Skeletal muscle tissue (tissue), 4 donors: ENCODE measurements around the gene AEBP2. TPM values are rescaled to one million over a fixed set of nuclear protein-coding genes. Genes with fewer than 3 reads are reported as not detected.

Experiments used
- H3K27ac ChIP-seq: one replicate; pipeline ENCODE4 v1.7.0; 2013; ENCODE audit warnings: mild to moderate bottlenecking, low read depth, low read length, inconsistent platforms
- H3K27me3 ChIP-seq, 3 donors: one replicate each; pipeline ENCODE4 v1.7.0; 2013; ENCODE audit warnings: low read length in 3 of 3; ENCODE audit not compliant: control insufficient read depth in 3 of 3, insufficient read depth in 3 of 3
- H3K36me3 ChIP-seq, 3 donors: one replicate each; pipeline ENCODE4 v1.7.0; 2013; ENCODE audit warnings: low read length in 3 of 3; ENCODE audit not compliant: control insufficient read depth in 3 of 3, insufficient read depth in 3 of 3
- H3K4me1 ChIP-seq, 3 donors: one replicate each; pipeline ENCODE4 v1.7.0; 2013; ENCODE audit warnings: low read length in 3 of 3, mild to moderate bottlenecking in 3 of 3; ENCODE audit not compliant: control insufficient read depth in 3 of 3, insufficient read depth in 3 of 3
- H3K4me3 ChIP-seq, 3 donors: one replicate each; pipeline ENCODE4 v1.7.0; 2013; ENCODE audit warnings: low read length in 3 of 3
- H3K9ac ChIP-seq, 3 donors: one replicate each; pipeline ENCODE4 v1.7.0; 2013; ENCODE audit warnings: low read length in 3 of 3, mild to moderate bottlenecking in 3 of 3, moderate library complexity in 2 of 3, low read depth in 1 of 3
- H3K9me3 ChIP-seq, 3 donors: one replicate each; pipeline ENCODE4 v1.7.0; 2013; ENCODE audit warnings: low read length in 3 of 3; ENCODE audit not compliant: control insufficient read depth in 3 of 3
- total RNA-seq: library from RNA; depleted of rRNA; stranded (reverse); fragments of >200 nt; gene quantifications from one replicate; pipeline ENCODE4 v1.2.3, GENCODE V29; 2014
- donor health status: Osteomylitis.

The AEBP2 gene
- total RNA-seq, 1 donor from 2014 or later, result 39.7 TPM

GRCh38 chr12:19435831-19436497 lies 3.3 kb upstream of the AEBP2 start:
- no peak overlapping the region for H3K9ac ChIP-seq
- no peak overlapping the region for H3K27ac ChIP-seq
- H3K4me3 ChIP-seq, result no peak overlapping the region
- H3K9me3 ChIP-seq, result no peaks in the 10 kb centered on the region
- H3K36me3 ChIP-seq, result no peaks in the 10 kb centered on the region
- H3K4me1 ChIP-seq, result peaks cover 0 to 6% (median 4%) of the 10 kb centered on the region in 3 donors
- H3K27me3 ChIP-seq, result no peaks in the 10 kb centered on the region

- H3K4me1 ChIP-seq, result peaks cover 4 to 10% (median 9%) of the 10 kb centered on the region in 3 donors
- no peak overlapping the region for H3K4me3 ChIP-seq
- no peaks in the 10 kb centered on the region for H3K9me3 ChIP-seq
- no peaks in the 10 kb centered on the region for H3K36me3 ChIP-seq
- H3K9ac ChIP-seq, result no peak overlapping the region
- H3K27ac ChIP-seq, result no peak overlapping the region
- no peaks in the 10 kb centered on the region for H3K27me3 ChIP-seq
These were observed 2.4 kb upstream of the AEBP2 start for GRCh38 chr12:19436931-19437330.

- Histone ChIP-seq H3K4me3 (no peak overlapping the region), H3K27me3 (no peaks in the 10 kb centered on the region), H3K9me3 (no peaks in the 10 kb centered on the region), H3K9ac (no peak overlapping the region), H3K4me1 (peaks cover 5 to 15% (median 10%) of the 10 kb centered on the region in 3 donors), H3K27ac (no peak overlapping the region), H3K36me3 (no peaks in the 10 kb centered on the region)
These were observed 1.3 kb upstream of the AEBP2 start for GRCh38 chr12:19437996-19438395.

GRCh38 chr12:19440019-19440858 lies 947 bp downstream of the AEBP2 start:
- peaks cover 5 to 20% (median 10%) of the 10 kb centered on the region in 3 donors for H3K4me1 ChIP-seq

GRCh38 chr12:19440916-19441315 lies 1.6 kb downstream of the AEBP2 start:
- Histone ChIP-seq H3K9me3 (no peaks in the 10 kb centered on the region), H3K9ac (peak overlapping the region; percentile 88 to 89 (median 88)), H3K27me3 (no peaks in the 10 kb centered on the region), H3K27ac (peak overlapping the region; percentile 86), H3K4me1 (peaks cover 5 to 20% (median 10%) of the 10 kb centered on the region in 3 donors), H3K4me3 (peak overlapping the region; percentile 87 to 94 (median 92)), H3K36me3 (no peaks in the 10 kb centered on the region)

More at GRCh38 chr12:19440019-19440858, 947 bp downstream of the AEBP2 start:
- peak overlapping the region; percentile 86 for H3K27ac ChIP-seq
- H3K27me3 ChIP-seq, result no peaks in the 10 kb centered on the region
- H3K9me3 ChIP-seq, result no peaks in the 10 kb centered on the region
- H3K9ac ChIP-seq, result peak overlapping the region; percentile 88 to 89 (median 88)
- H3K36me3 ChIP-seq, result no peaks in the 10 kb centered on the region
- H3K4me3 ChIP-seq, result peak overlapping the region; percentile 87 to 94 (median 92)

- Histone ChIP-seq H3K27ac (no peak overlapping the region), H3K4me3 (no peak overlapping the region), H3K9me3 (no peaks in the 10 kb centered on the region), H3K27me3 (no peaks in the 10 kb centered on the region), H3K9ac (no peak overlapping the region), H3K4me1 (peaks cover 5 to 20% (median 10%) of the 10 kb centered on the region in 3 donors), H3K36me3 (no peaks in the 10 kb centered on the region)
These were observed 4.3 kb downstream of the AEBP2 start for GRCh38 chr12:19443585-19443984.

- H3K4me1 ChIP-seq, result peaks cover 5 to 20% (median 10%) of the 10 kb centered on the region in 3 donors
- H3K27me3 ChIP-seq, result no peaks in the 10 kb centered on the region
- no peak overlapping the region for H3K4me3 ChIP-seq
- no peaks in the 10 kb centered on the region for H3K9me3 ChIP-seq
- H3K27ac ChIP-seq, result no peak overlapping the region
- H3K36me3 ChIP-seq, result no peaks in the 10 kb centered on the region
- H3K9ac ChIP-seq, result no peak overlapping the region
These were observed 4.8 kb downstream of the AEBP2 start for GRCh38 chr12:19444097-19444496.

- H3K9me3 ChIP-seq, result no peaks in the 10 kb centered on the region
- H3K27ac ChIP-seq, result no peak overlapping the region
- H3K36me3 ChIP-seq, result no peaks in the 10 kb centered on the region
- H3K4me1 ChIP-seq, result peaks cover 0 to 16% (median 5%) of the 10 kb centered on the region in 3 donors
- H3K27me3 ChIP-seq, result no peaks in the 10 kb centered on the region
- no peak overlapping the region for H3K4me3 ChIP-seq
- no peak overlapping the region for H3K9ac ChIP-seq
These were observed 8.1 kb downstream of the AEBP2 start for GRCh38 chr12:19447386-19447785.

- Histone ChIP-seq H3K9me3 (no peaks in the 10 kb centered on the region), H3K36me3 (no peaks in the 10 kb centered on the region), H3K27me3 (no peaks in the 10 kb centered on the region), H3K4me1 (peaks cover 0 to 10% (median 5%) of the 10 kb centered on the region in 3 donors), H3K27ac (no peak overlapping the region), H3K4me3 (no peak overlapping the region), H3K9ac (no peak overlapping the region)
These were observed 10.5 kb downstream of the AEBP2 start for GRCh38 chr12:19449814-19450213.

- H3K36me3 ChIP-seq, result no peaks in the 10 kb centered on the region
- no peaks in the 10 kb centered on the region for H3K9me3 ChIP-seq
- H3K4me3 ChIP-seq, result no peak overlapping the region
- no peak overlapping the region for H3K27ac ChIP-seq
- H3K9ac ChIP-seq, result no peak overlapping the region
- peaks cover 0 to 9% (median 5%) of the 10 kb centered on the region in 3 donors for H3K4me1 ChIP-seq
- no peaks in the 10 kb centered on the region for H3K27me3 ChIP-seq
These were observed 11.1 kb downstream of the AEBP2 start for GRCh38 chr12:19450362-19450761.
